ENCODE data around the gene NPRL2.

DNA sequence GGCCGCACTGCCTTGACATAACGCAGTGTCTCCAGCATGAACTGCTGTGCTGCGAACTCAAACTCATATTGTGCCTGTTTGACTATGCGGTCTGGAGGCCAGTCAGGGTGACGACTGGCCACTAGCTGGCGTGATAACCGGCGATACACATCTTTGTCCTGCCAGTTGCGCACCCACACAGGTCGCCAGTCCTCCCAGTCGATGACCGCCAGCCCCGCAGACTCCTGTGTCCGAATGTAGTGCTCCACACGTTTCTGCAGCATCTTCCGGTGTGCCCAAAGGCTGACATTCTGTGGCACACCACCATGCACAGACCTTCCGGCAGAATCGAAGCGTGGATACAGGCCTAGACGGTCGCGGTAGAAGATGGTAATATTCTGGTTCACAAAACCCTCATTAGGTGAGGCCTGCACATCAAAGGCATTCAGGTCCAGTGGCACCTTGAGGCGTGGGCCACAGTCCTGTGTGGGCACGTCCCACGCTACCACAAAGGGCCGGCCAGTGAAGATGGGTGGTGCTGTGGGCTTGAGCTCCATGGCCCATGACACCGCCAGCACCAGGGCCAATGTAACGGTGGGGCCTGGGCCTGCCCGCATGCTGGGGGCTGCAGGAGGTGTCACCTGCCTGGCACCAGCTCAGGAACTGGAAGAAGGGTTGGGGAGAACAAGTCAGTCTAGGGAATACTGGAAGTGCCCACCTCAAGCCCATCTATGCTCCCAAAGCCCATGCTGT, 30.5 kb downstream of the NPRL2 start:
- TF ChIP-seq TAF1 (IDR thresholded peaks at IDR 0.05; ENCODE audit: borderline replicate concordance, low read depth, low read length) (no peak), POLR2AphosphoS5 (IDR thresholded peaks at IDR 0.05; ENCODE audit: low read depth, low read length) (no peak), POLR2A (IDR thresholded peaks at IDR 0.05; ENCODE audit: low read depth, low read length) (no peak)

Data from GM12892 (cell line).